ENCODE measurements around the gene PKP3.

DNA sequence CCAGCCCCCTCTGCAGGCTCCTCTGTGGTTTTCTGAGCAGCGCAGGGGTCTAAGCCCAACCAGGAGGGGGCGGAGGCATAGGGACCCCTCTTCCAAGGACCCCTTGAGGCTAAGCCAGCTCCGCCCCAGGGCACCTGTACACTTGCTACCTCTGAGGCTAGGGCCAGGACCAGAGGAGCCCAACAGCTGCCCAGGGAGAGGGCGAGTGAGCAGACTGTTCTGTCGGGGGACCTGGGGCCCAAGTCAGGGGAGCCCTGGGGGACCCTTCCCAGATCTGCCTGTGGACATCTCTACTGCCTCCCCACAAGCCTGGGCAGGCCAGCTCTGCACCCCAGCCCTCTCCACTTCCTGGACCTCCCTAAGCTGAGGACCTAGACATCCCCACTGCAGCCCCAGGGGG, 23.0 kb upstream of the PKP3 start:
- TF ChIP-seq, protein P1, sequence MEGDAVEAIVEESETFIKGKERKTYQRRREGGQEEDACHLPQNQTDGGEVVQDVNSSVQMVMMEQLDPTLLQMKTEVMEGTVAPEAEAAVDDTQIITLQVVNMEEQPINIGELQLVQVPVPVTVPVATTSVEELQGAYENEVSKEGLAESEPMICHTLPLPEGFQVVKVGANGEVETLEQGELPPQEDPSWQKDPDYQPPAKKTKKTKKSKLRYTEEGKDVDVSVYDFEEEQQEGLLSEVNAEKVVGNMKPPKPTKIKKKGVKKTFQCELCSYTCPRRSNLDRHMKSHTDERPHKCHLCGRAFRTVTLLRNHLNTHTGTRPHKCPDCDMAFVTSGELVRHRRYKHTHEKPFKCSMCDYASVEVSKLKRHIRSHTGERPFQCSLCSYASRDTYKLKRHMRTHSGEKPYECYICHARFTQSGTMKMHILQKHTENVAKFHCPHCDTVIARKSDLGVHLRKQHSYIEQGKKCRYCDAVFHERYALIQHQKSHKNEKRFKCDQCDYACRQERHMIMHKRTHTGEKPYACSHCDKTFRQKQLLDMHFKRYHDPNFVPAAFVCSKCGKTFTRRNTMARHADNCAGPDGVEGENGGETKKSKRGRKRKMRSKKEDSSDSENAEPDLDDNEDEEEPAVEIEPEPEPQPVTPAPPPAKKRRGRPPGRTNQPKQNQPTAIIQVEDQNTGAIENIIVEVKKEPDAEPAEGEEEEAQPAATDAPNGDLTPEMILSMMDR (IDR thresholded peaks at IDR 0.05), result no peak
- TF ChIP-seq POLR2A (IDR thresholded peaks at IDR 0.05) (no peak), EP300 (IDR thresholded peaks at IDR 0.05) (no peak), POLR2AphosphoS5 (IDR thresholded peaks at IDR 0.05) (no peak)

Data from sigmoid colon (tissue), 4 donors.